Pons (tissue), 1 donor: ENCODE results near the gene GPD1.

Source experiments
- DNase-seq: peaks from one replicate; pipeline ENCODE4 v3.0.0-alpha.2; 2016; ENCODE audit warnings: low spot score

The GPD1 gene

DNA sequence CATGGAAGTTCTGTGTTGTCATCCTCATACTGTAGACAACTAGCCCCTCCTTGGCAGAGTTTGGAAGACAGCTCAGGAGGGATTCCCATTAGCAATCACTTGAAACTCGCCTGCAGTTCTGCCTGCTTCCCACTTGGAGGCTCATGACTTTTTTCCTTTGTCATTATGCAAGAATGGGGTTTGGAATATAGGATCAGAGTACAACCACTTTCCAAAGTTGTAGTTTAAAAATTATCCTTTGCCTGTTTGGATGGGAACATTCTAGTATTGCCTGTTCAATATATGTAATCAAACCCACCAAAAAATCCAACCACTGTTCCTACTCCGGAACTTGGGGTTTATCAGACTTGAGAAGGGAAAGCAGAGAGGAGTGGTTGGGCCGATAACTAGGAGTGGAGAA is 2.1 kb upstream of the GPD1 start:
- DNase-seq = peak; percentile 74

DNA sequence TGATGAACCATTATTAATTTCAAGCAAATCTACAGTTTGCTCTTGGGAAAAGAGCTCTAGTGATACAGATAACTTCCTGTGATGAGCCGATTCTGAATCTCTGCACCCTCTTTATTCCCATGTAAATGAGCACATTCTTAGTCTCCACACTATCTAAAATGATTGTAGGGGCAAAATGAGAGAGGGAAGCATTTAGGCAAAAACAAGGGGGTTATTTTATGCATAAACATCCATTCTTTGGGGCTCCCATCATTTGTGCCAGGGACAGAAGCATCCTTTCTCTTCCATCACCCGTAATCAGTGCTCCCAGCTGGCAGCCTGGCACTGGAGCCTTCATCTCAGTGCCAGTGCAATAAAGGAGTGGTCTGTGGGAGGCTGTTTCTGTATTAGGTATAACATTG is 1.7 kb upstream of the GPD1 start:
- peak; percentile 92 for DNase-seq

DNA sequence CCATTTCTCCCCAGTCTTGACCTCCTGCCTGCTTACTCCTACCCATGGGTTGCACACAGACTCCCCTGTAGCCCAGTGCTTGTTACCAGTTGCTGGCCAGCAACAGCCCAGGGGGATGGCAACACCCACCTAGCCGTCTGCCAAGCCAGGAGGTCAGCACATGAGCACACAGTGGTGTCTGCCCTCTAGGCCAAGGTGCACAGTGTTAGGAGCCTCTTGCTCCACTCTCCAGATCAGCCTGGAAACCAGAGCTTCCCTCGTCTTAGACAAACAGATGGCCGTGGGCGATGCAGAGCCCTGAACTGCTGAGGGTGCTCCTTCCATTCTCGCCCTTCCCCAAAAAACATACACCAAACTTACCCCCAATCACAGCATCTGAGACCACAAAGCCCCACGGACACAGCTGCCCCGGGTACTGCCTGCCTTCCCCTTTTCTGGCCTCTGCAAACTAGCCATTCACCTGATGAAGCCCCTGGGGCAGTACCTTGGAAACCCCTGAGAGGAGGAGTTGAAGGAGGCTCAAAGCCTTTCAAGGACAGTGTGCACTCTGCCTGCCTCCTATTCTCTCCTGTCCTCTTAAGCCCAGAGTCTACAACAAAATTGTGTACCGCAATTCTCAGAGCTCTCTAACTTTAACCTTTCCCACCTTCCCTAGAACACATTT is 1.0 kb upstream of the GPD1 start:
- DNase-seq = no peak

DNA sequence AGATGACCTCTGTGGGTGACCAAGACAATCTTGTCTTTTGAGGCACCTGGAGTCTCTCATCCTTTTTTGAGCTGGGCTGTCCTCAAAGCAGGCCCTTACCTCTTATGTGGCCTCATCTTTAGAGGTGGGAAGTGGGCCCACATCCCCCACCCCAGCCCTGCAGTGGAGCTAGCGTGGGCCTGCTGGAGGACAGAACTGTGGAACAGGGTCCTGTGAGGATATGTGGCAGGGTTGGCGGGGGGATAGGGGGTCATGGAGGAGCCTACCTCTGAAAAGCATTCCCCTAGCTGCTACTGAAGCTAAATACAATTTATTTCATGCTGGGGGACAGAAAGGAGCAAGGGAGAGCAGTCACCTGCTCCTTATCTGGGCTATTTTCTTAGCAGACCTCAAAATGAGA is 457 bp upstream of the GPD1 start:
- no peak for DNase-seq

DNA sequence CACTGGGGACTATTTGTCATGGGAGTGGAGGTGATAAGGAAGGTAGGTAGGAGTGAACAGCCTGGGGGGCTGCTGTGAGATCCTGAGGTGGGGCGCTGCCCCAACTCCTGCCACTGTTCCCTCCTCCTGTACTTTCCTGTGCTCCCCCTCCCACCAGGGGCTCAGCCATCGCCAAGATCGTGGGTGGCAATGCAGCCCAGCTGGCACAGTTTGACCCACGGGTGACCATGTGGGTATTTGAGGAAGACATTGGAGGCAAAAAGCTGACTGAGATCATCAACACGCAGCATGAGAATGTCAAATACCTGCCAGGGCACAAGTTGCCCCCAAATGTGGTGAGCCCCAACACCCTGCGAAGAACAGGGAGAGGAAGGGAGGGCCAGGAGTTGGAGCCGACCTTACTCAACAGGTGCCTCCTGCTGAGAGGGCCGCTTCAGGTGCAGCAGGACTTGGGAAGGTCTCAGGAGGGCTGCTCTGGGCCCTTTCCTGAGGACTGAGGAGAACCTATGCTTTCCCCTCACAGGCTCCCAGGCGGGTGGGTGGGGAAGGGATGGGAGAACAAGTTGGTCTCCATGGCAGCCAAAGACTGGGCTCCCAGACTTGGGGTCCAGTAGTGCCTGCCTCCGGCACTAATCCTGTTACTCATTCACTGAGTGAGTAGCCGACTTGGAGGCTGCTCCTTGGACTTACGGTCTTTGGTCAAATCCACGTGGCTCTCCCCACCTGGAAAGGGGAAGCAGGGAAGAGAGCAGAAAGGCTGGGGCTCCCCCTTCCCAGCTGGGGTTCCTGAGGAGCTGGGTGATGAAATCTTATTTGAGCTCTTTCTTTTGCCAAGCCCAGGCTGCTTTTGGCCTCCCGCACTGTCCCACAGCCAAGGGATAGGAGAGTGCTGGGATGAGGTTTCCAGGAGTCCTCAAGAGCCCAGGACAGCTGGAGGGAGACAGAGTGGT is 884 bp downstream of the GPD1 start:
- DNase-seq = no peak

DNA sequence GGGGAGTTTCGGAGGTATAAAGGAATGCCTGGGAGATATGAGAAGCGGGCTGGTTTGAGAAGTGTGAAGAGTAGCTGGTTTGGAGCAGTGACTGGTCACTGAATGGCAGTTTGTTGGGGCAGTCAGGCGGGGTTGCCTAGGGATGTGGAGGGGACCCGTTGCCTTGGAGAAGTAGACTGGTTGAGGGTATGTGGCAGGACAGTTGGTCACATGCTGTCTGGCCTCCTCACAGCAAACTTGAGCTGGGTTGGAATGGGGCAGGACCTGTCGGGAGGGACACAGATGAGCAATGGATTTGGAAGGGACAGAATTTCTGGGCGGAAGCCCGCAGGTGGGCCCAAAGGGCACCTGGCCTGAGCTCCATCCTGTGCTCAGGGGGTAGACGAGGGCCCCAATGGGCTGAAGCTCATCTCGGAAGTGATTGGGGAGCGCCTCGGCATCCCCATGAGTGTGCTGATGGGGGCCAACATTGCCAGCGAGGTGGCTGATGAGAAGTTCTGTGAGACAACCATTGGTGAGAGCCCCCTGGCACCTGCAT is 2.2 kb downstream of the GPD1 start:
- DNase-seq = no peak

DNA sequence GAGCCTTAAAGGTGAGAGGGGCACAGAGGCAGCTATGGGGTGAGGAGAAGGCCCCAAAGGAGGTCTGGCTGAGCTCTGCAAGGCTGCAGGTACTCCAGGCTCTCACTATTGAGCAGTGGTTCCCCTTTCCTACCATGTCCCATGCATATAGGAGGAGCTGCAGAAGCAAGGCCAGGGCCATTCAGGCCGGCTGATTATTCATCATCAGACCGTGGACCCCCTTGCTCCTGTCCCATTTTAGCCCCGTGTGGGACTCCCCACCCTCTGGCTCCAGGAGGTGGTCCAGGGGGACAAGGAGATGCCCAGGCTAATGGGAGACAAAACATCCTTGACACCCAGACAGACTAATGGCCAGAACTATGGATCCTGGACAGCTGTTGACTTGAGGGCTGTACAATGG is 3.1 kb downstream of the GPD1 start:
- no peak for DNase-seq

DNA sequence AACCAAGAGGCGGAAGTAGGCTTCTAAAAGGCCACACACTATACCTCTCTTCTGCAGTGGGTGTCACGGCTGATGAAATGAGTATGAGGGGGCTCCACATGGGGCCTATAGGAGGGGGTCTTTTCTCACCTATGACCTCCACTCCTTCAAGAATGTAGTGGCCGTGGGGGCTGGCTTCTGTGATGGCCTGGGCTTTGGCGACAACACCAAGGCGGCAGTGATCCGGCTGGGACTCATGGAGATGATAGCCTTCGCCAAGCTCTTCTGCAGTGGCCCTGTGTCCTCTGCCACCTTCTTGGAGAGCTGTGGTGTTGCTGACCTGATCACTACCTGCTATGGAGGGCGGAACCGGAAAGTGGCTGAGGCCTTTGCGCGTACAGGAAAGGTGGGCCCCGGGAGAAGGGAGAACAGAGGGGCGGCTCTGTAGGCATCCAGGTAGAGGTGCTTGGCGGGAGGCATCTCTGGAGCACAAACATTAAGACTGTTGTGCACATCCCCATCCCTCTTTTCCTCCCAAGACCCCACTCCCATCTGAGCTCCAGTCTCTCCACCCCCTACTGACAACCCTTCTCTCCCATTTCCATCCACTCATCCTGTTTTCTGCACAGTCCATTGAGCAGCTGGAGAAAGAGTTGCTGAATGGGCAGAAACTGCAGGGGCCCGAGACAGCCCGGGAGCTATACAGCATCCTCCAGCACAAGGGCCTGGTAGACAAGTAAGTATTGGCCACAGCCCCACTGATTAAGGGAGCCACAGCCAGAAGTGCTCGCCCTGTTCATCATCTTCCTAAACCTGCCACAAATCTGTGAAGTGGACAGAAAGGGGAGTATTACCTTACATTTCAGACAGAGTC is 3.8 kb downstream of the GPD1 start:
- no peak for DNase-seq

DNA sequence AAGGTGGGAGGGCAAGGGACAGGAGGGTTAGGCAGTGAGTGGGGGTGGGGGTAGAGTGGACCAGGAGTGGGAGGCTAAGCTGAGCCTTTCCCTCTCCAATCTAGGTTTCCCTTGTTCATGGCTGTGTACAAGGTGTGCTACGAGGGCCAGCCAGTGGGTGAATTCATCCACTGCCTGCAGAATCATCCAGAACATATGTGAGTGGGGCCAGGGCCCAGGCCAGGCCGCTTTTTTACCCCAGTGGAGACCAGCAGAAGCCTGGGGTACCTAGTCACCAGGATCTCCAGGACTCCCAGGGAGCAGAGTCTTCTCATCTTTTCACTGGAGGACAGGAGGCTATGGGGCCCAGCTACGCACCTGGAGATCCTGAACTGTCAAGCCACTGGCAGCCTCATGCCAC is 5.5 kb downstream of the GPD1 start:
- DNase-seq = no peak

DNA sequence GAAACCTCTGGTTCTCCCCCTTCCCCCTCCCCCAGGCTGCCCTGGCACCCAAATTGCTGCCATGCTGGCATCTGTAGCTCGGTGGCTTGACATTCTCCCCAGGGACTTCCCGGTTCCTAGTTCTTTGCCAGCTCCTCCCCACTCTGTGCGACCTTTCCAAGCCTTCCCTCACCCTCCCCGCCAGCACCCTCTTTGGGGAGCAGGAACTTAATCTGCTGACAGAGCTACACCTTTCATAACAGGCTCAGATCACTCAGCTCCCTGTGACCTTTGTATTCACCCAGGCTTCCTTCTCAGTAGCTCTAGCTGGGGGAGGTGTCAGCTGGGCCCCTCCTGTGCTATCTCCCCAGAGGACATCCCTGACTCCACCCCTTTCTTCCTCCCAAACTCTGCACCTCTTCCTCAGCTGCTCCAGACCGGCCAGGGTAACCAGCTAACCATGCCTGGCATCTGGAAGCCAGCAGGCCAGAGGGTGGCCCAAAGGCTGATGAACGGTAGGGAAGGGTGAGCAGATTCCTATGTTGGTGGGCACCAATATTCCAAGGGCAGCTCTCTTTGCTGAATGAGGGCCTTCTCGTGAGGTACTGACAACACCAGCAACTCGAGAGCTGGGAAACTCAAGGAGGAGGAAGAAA is 6.4 kb downstream of the GPD1 start:
- no peak for DNase-seq

DNA sequence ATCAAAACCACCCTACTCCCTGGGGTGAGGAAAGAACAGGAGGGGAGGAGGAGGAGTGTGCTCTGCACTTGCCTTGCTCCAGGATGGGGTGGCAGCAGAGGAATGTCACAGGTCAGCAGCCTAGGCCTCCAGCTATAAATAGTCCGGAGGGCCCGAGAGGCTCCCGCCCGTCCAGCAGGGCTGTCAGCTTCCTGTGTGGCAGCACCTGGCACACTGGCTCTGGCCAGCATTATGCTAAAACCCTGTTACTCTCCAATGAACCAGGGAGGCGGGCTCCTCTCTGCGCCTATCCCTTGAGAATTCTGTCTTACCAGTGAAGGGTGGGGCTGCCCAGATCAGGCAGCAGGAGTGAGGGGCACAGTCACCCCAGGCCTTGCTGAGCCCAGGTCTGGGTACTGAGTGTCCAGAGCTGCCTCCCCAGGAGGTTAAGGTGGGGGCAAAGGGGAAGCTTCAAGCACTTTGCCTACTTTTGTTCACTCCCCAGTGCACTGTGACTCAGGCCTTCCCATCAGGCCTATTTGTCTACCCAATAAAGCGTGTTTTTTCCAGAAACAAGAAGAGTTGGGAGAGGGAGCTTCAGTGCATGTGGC is 7.0 kb downstream of the GPD1 start:
- DNase-seq = no peak

DNA sequence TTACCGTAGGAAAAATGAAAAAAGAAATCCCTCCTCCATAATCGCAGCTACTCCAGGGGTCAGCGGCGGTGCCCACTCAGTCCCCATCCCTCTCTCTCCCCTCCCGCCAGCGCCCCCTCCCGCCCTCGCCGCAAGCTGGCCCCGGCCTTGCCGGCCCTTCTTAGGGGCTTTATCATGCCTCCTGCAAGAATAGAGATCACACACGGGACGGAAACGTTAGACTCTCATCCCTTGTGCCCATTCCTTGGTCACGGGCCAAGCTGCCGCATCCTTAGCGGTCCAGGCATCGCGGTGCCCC is 7.5 kb downstream of the GPD1 start:
- no peak for DNase-seq

DNA sequence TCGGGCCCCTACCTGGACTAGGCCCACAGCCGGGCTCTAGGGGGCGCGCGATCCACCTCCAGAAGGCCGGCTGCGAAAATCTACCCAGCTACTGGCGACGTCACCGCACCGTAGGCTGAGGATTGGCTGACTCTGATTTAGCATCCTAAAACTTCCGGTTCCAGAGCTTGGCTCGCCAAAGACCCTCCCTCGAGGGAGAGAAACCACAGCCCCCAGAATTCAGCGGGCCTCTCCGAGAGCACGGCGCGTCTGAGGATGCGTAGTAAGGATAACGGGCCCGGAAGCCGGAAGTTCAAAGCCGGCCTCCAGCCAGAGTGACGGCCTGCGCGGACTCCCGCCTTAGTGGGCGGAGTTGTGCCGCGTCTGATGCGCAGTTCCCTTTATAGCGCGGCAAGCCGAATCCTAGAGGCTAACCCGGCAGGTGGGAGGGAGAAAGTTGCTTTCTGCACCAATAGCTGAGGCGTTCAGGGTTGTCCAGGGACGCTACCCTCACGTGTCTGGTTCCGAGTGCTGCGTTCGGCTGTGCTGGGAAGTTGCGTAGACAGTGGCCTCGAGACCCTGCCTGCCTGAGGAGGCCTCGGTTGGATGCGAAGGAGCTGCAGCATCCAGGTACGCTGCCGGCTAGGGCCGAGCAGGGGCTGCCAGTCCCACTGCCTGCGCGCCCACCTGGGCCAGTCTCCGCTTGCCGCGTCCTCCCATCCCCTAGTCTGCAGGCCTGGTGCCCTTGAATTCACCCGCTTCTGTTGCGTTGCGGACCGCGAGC is 8.1 kb downstream of the GPD1 start, which contains the start of gene COX14:
Gene COX14, plus strand, starts transcription at position 544 of the 763 bp plus-strand sequence. CDS start 7,808 bp downstream, outside the sequence.
- DNase-seq = peak; percentile 100

DNA sequence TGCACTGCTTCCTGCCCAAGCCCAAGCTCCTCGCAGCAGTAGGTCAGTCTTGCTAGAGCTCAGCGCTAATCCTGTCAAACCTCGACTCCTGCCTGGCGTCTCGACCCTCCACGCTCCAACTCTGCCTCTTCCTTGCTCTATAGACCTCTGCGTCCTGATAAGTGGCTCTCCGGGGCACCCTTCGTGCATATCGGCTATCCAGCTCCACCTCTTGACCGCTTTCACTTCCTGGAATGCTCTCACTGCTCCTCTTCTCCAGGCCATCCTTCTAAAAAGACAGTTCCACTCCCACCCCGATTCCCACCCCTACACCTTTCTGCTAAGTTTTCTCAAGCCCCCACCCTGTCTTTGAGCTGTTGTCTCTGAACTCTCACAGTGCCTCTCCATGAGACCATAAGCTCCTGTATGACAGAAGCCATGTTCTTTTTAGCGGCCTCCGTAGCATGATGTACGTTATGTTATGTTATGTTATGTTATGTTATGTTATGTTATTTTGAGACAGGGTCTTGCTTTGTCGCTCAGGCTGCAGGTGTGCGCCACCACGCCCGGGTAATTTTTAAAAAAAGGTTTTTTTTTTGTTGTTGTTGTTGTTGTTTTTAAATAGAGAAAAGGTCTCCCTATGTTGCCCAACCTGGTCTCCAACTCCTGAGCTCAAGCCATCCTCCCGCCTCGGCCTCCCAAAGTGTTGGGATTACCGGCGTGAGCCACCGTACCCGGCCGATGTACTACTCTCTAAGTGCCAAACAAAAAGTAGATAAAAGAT is 8.8 kb downstream of the GPD1 start:
- DNase-seq = peak; percentile 61

DNA sequence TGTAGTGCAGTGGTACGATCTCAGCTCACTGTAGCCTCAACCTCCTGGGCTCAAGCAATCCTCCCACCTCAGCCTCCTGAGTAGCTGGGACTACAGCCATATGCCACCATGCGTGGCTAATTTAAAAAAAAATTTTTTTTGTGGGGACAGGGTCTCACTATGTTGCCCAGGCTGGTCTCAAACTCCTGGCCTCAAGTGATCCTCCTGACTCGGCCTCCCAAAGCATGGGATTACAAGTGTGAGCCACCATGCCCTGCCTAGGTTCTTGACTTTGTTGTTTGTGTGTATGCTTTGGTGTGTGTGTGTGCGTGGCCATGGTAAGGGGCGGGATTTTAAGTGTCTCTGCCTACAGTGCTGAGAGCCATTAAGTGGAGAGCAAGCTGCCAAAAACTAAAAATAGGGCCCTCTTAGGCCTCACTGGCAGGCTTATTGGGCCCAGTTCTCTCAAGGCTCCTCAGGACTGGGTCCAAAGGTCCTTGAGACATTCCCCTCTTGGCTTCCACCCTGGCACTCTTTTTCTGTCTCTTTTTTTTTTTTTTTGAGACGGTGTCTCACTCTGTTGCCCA is 13.3 kb downstream of the GPD1 start:
- DNase-seq = no peak

DNA sequence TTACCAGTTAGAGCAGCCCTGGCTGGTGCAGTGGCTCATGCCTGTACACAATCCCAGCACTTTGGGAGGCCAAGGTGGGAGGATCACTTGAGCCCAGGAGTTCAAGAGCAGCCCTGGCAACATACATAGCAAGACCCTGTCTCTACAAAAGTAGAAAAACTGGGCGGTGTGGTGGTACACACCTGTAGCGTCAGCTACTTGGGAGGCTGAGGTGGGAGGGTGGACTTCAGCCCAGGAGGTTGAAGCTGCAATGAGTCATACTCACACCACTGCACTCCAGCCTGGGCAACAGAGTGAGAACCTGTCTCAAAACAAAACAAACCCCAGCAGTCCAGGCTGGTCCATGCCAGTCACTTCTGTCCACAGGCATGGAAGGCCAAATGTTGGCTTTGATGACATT is 15.6 kb downstream of the GPD1 start:
- no peak for DNase-seq

DNA sequence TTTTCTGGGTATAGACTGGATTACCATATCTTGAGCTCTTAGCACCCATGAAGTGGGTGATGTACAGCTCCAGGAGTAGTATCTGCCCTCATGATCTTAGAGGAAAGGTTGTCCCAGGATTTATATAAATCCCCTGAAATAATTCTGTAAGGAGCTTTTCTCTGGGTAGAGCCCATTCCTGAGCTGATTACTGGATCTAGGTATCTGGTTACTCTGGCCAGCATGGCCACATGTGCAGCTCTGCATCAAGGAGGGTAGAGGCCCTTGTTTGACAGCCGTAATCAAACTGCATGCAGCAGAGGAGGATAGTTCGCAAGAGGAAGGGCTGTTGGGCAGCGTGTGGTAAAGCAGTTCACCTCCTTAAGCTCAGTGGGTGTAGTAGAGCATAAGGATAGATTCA is 16.7 kb downstream of the GPD1 start:
- DNase-seq = no peak

DNA sequence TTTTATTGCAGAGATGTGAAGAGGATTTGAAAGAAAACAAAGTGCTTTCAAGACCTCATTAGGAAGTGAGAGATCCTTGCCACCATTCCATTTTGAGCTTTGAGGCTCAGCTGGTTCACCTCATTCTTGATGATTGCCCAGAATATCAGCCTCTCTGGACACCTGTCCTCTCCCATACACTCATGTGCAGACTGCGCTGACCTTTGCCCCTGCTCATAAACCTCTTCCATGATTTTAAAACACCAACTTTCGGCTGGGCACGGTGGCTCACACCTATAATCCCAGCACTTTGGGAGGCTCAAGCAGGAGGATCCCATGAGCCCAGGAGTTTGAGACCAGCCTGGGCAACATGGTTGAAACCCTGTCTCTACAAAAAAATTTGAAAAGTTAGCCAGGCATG is 17.1 kb downstream of the GPD1 start:
- DNase-seq = no peak

DNA sequence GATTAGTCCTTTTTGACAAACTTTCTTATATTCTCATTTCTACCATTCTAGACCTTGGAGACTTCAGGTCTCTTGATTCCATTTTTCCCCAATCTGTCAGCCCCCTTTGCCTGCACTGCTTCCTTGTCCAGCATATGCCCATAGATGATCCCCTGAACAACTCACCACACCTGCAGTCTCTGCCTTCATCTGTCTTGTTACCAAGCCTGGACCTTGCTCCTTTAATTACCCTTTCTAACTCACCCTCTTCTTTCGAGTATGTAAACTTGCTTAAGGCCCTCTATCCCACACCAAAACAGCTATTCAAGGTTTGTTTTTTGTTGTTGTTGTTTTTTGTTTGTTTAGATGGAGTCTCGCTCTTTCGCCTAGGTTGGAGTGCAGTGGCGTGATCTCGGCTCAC is 17.8 kb downstream of the GPD1 start:
- no peak for DNase-seq

DNA sequence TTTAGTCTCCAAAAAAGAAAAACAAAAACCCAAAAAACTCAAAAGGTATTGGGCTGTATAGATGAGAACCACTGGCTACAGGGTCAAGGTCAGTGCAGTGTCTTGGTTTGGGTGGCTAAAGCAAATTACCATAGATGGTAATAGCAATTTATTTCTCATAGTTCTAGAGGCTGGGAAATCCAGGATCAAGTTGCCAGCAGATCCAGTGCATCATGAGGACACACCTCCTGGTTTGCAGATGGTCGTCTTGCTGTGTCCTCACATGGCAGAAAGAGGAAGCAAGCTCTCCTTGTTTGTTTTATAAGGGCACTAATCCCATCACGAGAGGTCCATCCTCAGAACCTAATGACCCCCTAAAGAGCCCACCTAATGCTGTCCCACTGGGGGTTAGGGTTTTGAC is 19.4 kb downstream of the GPD1 start:
- DNase-seq = no peak
